GM12891 (cell line): ENCODE results near the gene CDH13. TPM values are rescaled to one million over a fixed set of nuclear protein-coding genes. Genes with fewer than 3 reads are reported as not detected.

Source experiments
- DNase-seq: peaks from one replicate; pipeline ENCODE4 v3.0.0; 2011; ENCODE audit warnings: low spot score; ENCODE audit not compliant: insufficient read length
- FAIRE-seq: peaks from 2 replicates; lab custom pipeline; 2011; peaks lifted over from hg19 to GRCh38; lab: Jason Lieb, UNC
- PAX5 ChIP-seq: IDR thresholded peaks from 2 replicates; pipeline ENCODE4 v1.6.1; 2011; ENCODE audit warnings: low read length, moderate library complexity, mild to moderate bottlenecking; ENCODE audit not compliant: insufficient read depth, severe bottlenecking
- POLR2A ChIP-seq: IDR thresholded peaks from 2 replicates; pipeline ENCODE4 v1.6.1; 2011; ENCODE audit warnings: low read depth, low read length, control low read depth
- POLR2AphosphoS5 ChIP-seq: IDR thresholded peaks from 2 replicates; pipeline ENCODE4 v1.6.1; 2011; ENCODE audit warnings: low read depth, low read length, control low read depth
- POU2F2 ChIP-seq: IDR thresholded peaks from 2 replicates; pipeline ENCODE4 v1.6.1; 2011; ENCODE audit warnings: low read depth, mild to moderate bottlenecking, control low read depth, low read length, moderate library complexity
- SPI1 ChIP-seq: IDR thresholded peaks from 2 replicates; pipeline ENCODE4 v1.6.1; 2011; ENCODE audit warnings: low read depth, low read length, control low read depth
- TAF1 ChIP-seq: IDR thresholded peaks from 2 replicates; pipeline ENCODE4 v1.6.1; 2011; ENCODE audit warnings: low read depth, low read length, control low read depth
- polyA plus RNA-seq: library from polyadenylated mRNA; unstranded; fragments of >200 nt; gene quantifications from one replicate; pipeline ENCODE4 v1.2.1, GENCODE V29; 2012; ENCODE audit warnings: low read depth, missing spikeins, inconsistent platforms; ENCODE audit not compliant: missing spikeins

Gene CDH13
- polyA plus RNA-seq: 0.03 TPM

- DNase-seq (no peak), FAIRE-seq (no peak)
- no peak for TF ChIP-seq POU2F2
- TF ChIP-seq POLR2A: no peak
- TF ChIP-seq POLR2AphosphoS5: no peak
- no peak for TF ChIP-seq TAF1
- no peak for TF ChIP-seq SPI1
- no peak for TF ChIP-seq PAX5
Observed at GRCh38 chr16:82626791-82627261, at the start of gene CDH13. Gene CDH13, plus strand, starts transcription at chr16:82626969.

GRCh38 chr16:82580298-82580890 is 46.4 kb upstream of the CDH13 start:
- FAIRE-seq: no peak
- TF ChIP-seq SPI1: no peak
- no peak for TF ChIP-seq POLR2AphosphoS5
- TF ChIP-seq POLR2A: no peak
- no peak for TF ChIP-seq PAX5
- TF ChIP-seq TAF1: no peak
- no peak for TF ChIP-seq POU2F2
- DNase-seq: no peak

GRCh38 chr16:82582975-82583374 is 43.8 kb upstream of the CDH13 start:
- DNase-seq: no peak
- FAIRE-seq: no peak
- no peak for TF ChIP-seq TAF1
- no peak for TF ChIP-seq POU2F2
- no peak for TF ChIP-seq SPI1
- TF ChIP-seq POLR2AphosphoS5: no peak
- TF ChIP-seq POLR2A: no peak
- TF ChIP-seq PAX5: no peak

- DNase-seq (no peak), FAIRE-seq (no peak)
- no peak for TF ChIP-seq PAX5
- no peak for TF ChIP-seq POLR2AphosphoS5
- TF ChIP-seq TAF1: no peak
- TF ChIP-seq POU2F2: no peak
- no peak for TF ChIP-seq SPI1
- no peak for TF ChIP-seq POLR2A
Observed at GRCh38 chr16:82583422-82583821, 43.3 kb upstream of the CDH13 start.

- DNase-seq (no peak), FAIRE-seq (no peak)
- no peak for TF ChIP-seq POLR2AphosphoS5
- TF ChIP-seq PAX5: no peak
- no peak for TF ChIP-seq TAF1
- no peak for TF ChIP-seq POU2F2
- no peak for TF ChIP-seq SPI1
- no peak for TF ChIP-seq POLR2A
Observed at GRCh38 chr16:82584553-82585152, 42.1 kb upstream of the CDH13 start.

- DNase-seq (no peak), FAIRE-seq (no peak)
- TF ChIP-seq POLR2A (no peak), POLR2AphosphoS5 (no peak), TAF1 (no peak), SPI1 (no peak), POU2F2 (no peak), PAX5 (no peak)
Observed at GRCh38 chr16:82585675-82586074, 41.1 kb upstream of the CDH13 start.

GRCh38 chr16:82586130-82586529 is 40.6 kb upstream of the CDH13 start:
- TF ChIP-seq POLR2A (no peak), POU2F2 (no peak), PAX5 (no peak), SPI1 (no peak), TAF1 (no peak), POLR2AphosphoS5 (no peak)
- FAIRE-seq (no peak), DNase-seq (no peak)

- FAIRE-seq: no peak
- no peak for DNase-seq
- TF ChIP-seq TAF1 (no peak), PAX5 (no peak), SPI1 (no peak)
Observed at GRCh38 chr16:82587289-82587688, 39.5 kb upstream of the CDH13 start.

- no peak for DNase-seq
- no peak for TF ChIP-seq TAF1
- no peak for TF ChIP-seq PAX5
- TF ChIP-seq POU2F2: no peak
- TF ChIP-seq SPI1: no peak
- TF ChIP-seq POLR2AphosphoS5: no peak
- TF ChIP-seq POLR2A: no peak
- FAIRE-seq: no peak
Observed at GRCh38 chr16:82589407-82589806, 37.4 kb upstream of the CDH13 start.
